ENCODE measurements around the gene KDM2B.

DNA sequence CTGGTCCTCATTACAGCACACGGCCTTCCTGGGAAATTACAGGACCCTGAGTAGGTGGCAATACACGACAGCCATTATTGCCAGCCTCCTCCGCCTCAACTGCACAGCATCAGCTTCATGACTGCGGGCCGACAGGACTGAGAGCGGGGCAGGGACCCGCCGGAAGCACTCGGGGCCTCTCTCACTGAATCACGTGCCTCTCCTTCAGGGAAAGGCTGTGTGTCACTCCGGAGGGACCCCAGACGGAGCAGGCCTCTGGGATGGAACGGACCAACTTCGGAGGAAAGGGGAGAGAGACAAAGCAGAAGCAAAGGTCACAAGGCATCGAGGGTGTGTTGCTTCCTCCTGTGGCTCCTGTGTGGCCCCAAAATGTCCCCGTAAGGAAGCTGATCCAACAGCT lies 90.9 kb downstream of the KDM2B start:
- TF ChIP-seq, protein P1, sequence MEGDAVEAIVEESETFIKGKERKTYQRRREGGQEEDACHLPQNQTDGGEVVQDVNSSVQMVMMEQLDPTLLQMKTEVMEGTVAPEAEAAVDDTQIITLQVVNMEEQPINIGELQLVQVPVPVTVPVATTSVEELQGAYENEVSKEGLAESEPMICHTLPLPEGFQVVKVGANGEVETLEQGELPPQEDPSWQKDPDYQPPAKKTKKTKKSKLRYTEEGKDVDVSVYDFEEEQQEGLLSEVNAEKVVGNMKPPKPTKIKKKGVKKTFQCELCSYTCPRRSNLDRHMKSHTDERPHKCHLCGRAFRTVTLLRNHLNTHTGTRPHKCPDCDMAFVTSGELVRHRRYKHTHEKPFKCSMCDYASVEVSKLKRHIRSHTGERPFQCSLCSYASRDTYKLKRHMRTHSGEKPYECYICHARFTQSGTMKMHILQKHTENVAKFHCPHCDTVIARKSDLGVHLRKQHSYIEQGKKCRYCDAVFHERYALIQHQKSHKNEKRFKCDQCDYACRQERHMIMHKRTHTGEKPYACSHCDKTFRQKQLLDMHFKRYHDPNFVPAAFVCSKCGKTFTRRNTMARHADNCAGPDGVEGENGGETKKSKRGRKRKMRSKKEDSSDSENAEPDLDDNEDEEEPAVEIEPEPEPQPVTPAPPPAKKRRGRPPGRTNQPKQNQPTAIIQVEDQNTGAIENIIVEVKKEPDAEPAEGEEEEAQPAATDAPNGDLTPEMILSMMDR (IDR thresholded peaks at IDR 0.05; ENCODE audit: low read depth, low read length, poor library complexity, severe bottlenecking): no peak
- no peak for TF ChIP-seq EZH2phosphoT487 (IDR thresholded peaks at IDR 0.05; ENCODE audit: borderline replicate concordance, low read length)

Measured in DOHH2 (cell line).